GM12865 (cell line): ENCODE measurements around the gene C1orf94.

ENCODE experiments used
- DNase-seq: peaks from one replicate; pipeline ENCODE4 v3.0.0; 2010; ENCODE audit warnings: low read depth
- H3K4me3 ChIP-seq: 2 replicates; pipeline ENCODE4 v1.5.1; 2011; ENCODE audit warnings: mild to moderate bottlenecking, low read depth, low read length, control low read depth
- CTCF ChIP-seq: IDR thresholded peaks from 2 replicates; pipeline ENCODE4 v1.5.1; 2011; ENCODE audit warnings: low read length, control low read depth, low read depth, inconsistent platforms; ENCODE audit not compliant: insufficient read depth; ENCODE audit errors: missing control alignments

The C1orf94 gene

DNA sequence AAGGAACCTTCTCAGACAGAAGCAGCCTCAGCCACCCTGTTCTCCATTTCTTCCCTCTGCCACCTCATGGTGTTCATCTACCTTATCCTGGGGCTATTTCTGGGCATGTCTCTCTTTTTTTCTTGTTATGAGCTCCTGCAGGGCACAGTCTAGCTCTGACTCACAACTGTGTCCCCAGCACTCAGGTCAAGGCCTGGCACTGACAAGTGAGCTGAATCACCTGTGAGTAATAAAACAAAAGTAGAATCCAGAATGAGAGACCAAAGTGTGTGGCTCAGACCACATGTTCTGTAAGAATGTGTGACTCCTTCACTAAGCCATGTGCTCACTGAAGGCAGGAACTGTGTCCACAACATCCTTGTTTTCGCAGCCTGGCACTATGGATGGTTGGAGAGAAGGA, 23.2 kb downstream of the C1orf94 start:
- no peak for TF ChIP-seq CTCF
- no peak overlapping the region for H3K4me3 ChIP-seq
- DNase-seq: no peak

DNA sequence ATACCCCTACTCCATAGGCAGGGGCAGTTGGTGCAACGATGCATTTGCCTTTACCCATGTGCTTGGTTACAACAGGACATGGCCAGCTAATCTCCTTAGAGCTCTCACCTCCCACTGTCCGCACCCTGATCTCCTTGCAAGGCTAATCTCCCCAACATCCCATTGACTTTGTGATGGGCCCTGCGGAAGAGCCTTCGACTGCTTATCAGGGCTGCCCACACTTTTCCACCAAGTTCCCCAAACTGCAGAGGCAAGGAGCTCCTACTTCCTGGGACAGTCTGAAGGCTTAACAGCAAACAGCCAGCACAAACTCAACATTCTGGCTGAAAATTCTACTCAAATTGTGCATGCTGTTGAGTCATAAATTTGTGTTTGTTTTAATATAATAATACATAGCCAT, 36.0 kb downstream of the C1orf94 start:
- no peak for DNase-seq
- no peak overlapping the region for H3K4me3 ChIP-seq
- no peak for TF ChIP-seq CTCF

DNA sequence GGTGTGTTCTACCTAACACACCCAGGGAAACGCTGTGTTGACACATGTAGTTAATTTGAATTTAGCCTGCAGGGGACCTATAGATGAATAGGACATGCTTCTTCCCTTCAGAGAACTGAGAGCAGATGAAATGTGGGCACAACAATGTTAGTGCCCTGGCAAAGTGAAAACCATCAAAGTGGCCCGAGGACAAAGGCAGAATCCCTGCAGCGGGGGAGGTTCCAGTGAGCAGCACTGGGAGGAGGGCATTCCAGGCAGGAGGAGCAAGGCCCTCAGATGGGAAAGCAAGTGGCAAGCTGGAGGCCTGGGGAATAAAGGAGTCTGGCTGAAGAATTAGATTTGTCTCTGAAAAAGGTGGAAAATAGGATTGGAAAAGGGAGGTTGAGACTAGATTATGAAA, 37.2 kb downstream of the C1orf94 start:
- no peak overlapping the region for H3K4me3 ChIP-seq
- no peak for DNase-seq
- no peak for TF ChIP-seq CTCF

GRCh38 chr1:34231441-34231840, 54.7 kb downstream of the C1orf94 start:
- no peak for TF ChIP-seq CTCF
- DNase-seq: no peak
- no peak overlapping the region for H3K4me3 ChIP-seq

DNA sequence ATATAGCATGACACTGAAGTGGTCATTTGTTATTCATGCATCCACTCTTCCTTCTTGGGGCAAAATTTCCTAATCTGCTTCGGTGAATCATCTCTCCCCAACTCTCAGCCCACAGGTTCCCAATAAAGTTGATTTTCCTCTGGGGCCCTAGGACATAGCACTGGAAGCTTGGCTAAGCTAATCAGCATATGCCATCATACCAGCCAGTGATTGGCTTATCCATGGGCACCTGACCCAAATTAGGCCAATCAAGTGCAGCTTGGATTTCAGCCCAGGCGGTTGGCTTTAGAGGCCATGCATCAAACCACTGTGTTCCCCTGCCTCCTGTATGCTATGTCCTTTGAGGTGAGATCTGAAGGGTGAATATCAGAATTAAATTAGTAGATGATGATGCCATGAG, 58.9 kb downstream of the C1orf94 start:
- TF ChIP-seq CTCF: no peak
- no peak for DNase-seq
- no peak overlapping the region for H3K4me3 ChIP-seq

DNA sequence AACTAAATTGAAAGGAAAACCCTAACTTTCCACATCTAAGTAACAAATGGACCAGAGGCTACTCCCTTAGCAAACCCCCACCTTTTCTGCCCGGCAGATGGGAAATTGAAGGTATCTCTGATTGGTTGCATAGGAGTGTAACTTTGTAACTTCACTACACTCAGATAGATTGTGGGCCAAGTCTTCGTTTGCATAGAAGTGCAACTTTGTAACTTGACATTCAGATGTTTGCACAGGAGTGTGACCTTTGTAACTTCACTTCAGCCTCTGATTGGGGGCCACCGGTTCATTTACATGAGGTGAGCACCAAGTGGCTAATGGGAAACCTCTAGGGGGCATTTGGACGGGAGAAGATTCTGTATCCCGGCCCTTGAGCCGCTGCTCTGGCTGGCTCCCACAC, 59.4 kb downstream of the C1orf94 start:
- TF ChIP-seq CTCF: no peak
- no peak overlapping the region for H3K4me3 ChIP-seq
- no peak for DNase-seq

DNA sequence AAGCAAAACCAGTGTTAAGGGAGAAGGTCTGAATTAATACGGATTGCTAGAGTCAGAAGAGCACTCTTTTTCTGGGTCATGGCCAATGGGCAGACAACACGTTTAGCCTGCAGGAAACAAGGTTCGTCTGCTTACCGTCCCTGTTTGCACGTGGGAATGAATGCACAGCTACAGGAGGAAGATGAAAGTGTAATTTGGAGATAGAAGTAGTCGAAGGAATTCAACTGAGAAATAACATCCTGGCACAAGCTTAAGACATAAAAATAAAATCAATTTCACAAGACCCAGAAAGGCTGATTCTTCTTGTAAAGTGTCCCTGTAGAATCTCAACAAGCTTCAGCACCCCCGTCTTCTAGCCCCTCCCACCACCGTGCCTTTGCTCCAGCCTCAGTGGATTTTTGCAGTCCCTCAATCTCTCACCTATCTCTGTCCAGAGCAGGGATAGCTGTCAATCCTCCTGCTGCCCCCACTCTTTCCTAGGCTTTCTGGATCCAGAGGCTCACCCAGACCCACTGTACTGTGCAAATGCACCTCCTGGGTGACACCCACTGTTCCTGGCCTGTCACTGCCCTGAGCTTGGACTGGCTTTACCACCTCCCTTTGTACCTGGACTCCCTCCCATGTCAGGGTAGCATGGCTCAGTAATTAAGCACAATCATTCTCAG, 60.6 kb downstream of the C1orf94 start:
- no peak for TF ChIP-seq CTCF
- DNase-seq: no peak
- H3K4me3 ChIP-seq: no peak overlapping the region
